SK-N-SH (cell line): Measurements from ENCODE around the gene VPS25. TPM values are rescaled to one million over a fixed set of nuclear protein-coding genes. Genes with fewer than 3 reads are reported as not detected.

Experiments used
- CTCF ChIA-PET: fragments of 300-600, 350-600 bp; formaldehyde crosslinking; extraction: SDS; loops from one replicate; lab custom pipeline; 2021; lab: Yijun Ruan, JAX
- POLR2A ChIA-PET: fragments of 350-600 bp; sonication (Branson Sonifier 250); formaldehyde crosslinking; extraction: SDS; loops from one replicate; lab custom pipeline; 2020; ENCODE audit warnings: antibody characterized with exemption, inconsistent platforms; lab: Yijun Ruan, JAX
- DNase-seq: peaks from one replicate; pipeline ENCODE4 v3.0.0; 2012
- H2AFZ ChIP-seq: fragments of 200-600 bp; sonication (generic); 2 replicates; pipeline ENCODE4 v1.8.1; 2016; ENCODE audit warnings: antibody characterized with exemption, mild to moderate bottlenecking, low read depth
- H3F3A ChIP-seq: fragments of 200-600 bp; sonication (generic); replicated peaks from 2 replicates; pipeline ENCODE3; 2016; ENCODE audit warnings: antibody characterized with exemption, mild to moderate bottlenecking; ENCODE audit not compliant: insufficient read depth
- H3K27ac ChIP-seq, 2 experiments: fragments of 200-500 bp in 1 of 2; fragments of 200-600 bp in 1 of 2; sonication (Bioruptor generic) in 1 of 2; sonication (generic), shearing (Covaris generic) in 1 of 2; 2 replicates each; pipeline versions ENCODE4 v1.5.1 to v1.6.1; 2014 to 2016; ENCODE audit warnings: low read depth in 2 of 2, inconsistent platforms in 1 of 2, low read length in 1 of 2, mild to moderate bottlenecking in 1 of 2, mixed read lengths in 1 of 2
- H3K27me3 ChIP-seq: fragments of 200-600 bp; sonication (generic), shearing (Covaris generic); 2 replicates; pipeline ENCODE4 v1.6.1; 2016; ENCODE audit warnings: mixed run types; ENCODE audit not compliant: insufficient read depth
- H3K36me3 ChIP-seq, 2 experiments: fragments of 200-500 bp in 1 of 2; fragments of 200-600 bp in 1 of 2; sonication (Bioruptor generic) in 1 of 2; sonication (generic) in 1 of 2; replicated peaks in 1 of 2; 2 replicates each; pipeline versions ENCODE3 to v1.5.1; 2014 to 2016; ENCODE audit warnings: low read length in 1 of 2, mild to moderate bottlenecking in 1 of 2; ENCODE audit not compliant: insufficient read depth in 2 of 2, control insufficient read depth in 1 of 2
- H3K4me1 ChIP-seq, 2 experiments: fragments of 200-500 bp in 1 of 2; fragments of 200-600 bp in 1 of 2; sonication (Bioruptor generic) in 1 of 2; sonication (generic), shearing (Covaris generic) in 1 of 2; 2 replicates each; pipeline versions ENCODE4 v1.5.1 to v1.6.1; 2014 to 2016; ENCODE audit warnings: low read depth in 1 of 2, low read length in 1 of 2, mixed run types in 1 of 2; ENCODE audit not compliant: insufficient read depth in 2 of 2, control insufficient read depth in 1 of 2
- H3K4me2 ChIP-seq: fragments of 200-600 bp; sonication (generic), shearing (Covaris generic); 2 replicates; pipeline ENCODE4 v1.6.1; 2017; ENCODE audit warnings: mixed run types
- H3K4me3 ChIP-seq, 2 experiments: fragments of 200-500 bp in 1 of 2; fragments of 200-600 bp in 1 of 2; sonication (Bioruptor generic) in 1 of 2; sonication (generic), shearing (Covaris generic) in 1 of 2; 2 replicates each; pipeline versions ENCODE4 v1.5.1 to v1.8.1; 2014 to 2016; ENCODE audit warnings: low read depth in 2 of 2, inconsistent platforms in 1 of 2, low read length in 1 of 2, mild to moderate bottlenecking in 1 of 2, mixed read lengths in 1 of 2, moderate library complexity in 1 of 2
- H3K79me2 ChIP-seq: fragments of 200-600 bp; sonication (generic); 2 replicates; pipeline ENCODE4 v1.8.1; 2017; ENCODE audit warnings: mild to moderate bottlenecking; ENCODE audit not compliant: insufficient read depth
- H3K9ac ChIP-seq: fragments of 200-600 bp; sonication (generic); 2 replicates; pipeline ENCODE4 v1.6.1; 2017; ENCODE audit warnings: mixed run types
- H3K9me2 ChIP-seq: fragments of 200-600 bp; sonication (generic); 2 replicates; pipeline ENCODE4 v1.6.1; 2017; ENCODE audit warnings: mixed run types
- H3K9me3 ChIP-seq: fragments of 200-600 bp; sonication (generic); 2 replicates; pipeline ENCODE4 v1.6.1; 2017; ENCODE audit warnings: mixed run types, mild to moderate bottlenecking, moderate library complexity
- H4K20me1 ChIP-seq: fragments of 200-600 bp; sonication (generic); 2 replicates; pipeline ENCODE4 v1.6.1; 2017; ENCODE audit warnings: mild to moderate bottlenecking, mixed run types; ENCODE audit not compliant: insufficient read depth
- CTCF ChIP-seq: fragments of 200-600 bp; sonication (generic); IDR thresholded peaks from 2 replicates; pipeline ENCODE4 v1.6.1; 2017; ENCODE audit warnings: antibody characterized with exemption, mild to moderate bottlenecking, moderate library complexity
- ELF1 ChIP-seq: IDR thresholded peaks from 2 replicates; pipeline ENCODE4 v1.4.0; 2012
- PBX3 ChIP-seq: IDR thresholded peaks from 2 replicates; pipeline ENCODE4; 2012
- RXRA ChIP-seq: IDR thresholded peaks from 2 replicates; pipeline ENCODE4 v1.4.0; 2012; ENCODE audit warnings: low read depth, mild to moderate bottlenecking, borderline replicate concordance
- SMC3 ChIP-seq: IDR thresholded peaks from 2 replicates; pipeline ENCODE4 v1.6.1; 2012; ENCODE audit warnings: low read depth, low read length, improper control_type of control experiment
- TAF1 ChIP-seq: IDR thresholded peaks from 2 replicates; pipeline ENCODE4 v1.6.1; 2012; ENCODE audit warnings: low read depth, mild to moderate bottlenecking, low read length, moderate library complexity, borderline replicate concordance
- USF1 ChIP-seq: IDR thresholded peaks from 2 replicates; pipeline ENCODE4 v1.4.0; 2012; ENCODE audit warnings: low read depth, borderline replicate concordance
- YY1 ChIP-seq: IDR thresholded peaks from 2 replicates; pipeline ENCODE4 v1.4.0; 2012; ENCODE audit warnings: low read depth, mild to moderate bottlenecking
- ZBTB33 ChIP-seq: IDR thresholded peaks from 2 replicates; pipeline ENCODE4 v1.4.0; 2012; ENCODE audit warnings: low read depth, borderline replicate concordance
- WGBS: methylation state at CpG from one replicate; pipeline ENCODE4 v1.1.6; 2017; ENCODE audit warnings: low lambda C conversion rate; 5-methylcytosine and 5-hydroxymethylcytosine counted together
- polyA plus RNA-seq, 3 experiments: library from polyadenylated mRNA; depleted of rRNA; stranded (reverse); fragments of >200 nt; gene quantifications; 2 replicates each; pipeline ENCODE4 v1.2.3, GENCODE V29; 2012
- TF ChIP-seq, protein P1 (sequence below): fragments of 150-350 bp; IDR thresholded peaks from 2 replicates; pipeline ENCODE4 v1.6.1; 2017; ENCODE audit warnings: antibody characterized with exemption, low read length, low read depth, borderline replicate concordance

The VPS25 gene
- polyA plus RNA-seq, 1 of the 3 experiments (the other 2 are of a cell fraction): 127 TPM

GRCh38 chr17:42795061-42795460 lies 21.8 kb downstream of the VPS25 start (continued):
- TF ChIP-seq ZBTB33: no peak

DNA sequence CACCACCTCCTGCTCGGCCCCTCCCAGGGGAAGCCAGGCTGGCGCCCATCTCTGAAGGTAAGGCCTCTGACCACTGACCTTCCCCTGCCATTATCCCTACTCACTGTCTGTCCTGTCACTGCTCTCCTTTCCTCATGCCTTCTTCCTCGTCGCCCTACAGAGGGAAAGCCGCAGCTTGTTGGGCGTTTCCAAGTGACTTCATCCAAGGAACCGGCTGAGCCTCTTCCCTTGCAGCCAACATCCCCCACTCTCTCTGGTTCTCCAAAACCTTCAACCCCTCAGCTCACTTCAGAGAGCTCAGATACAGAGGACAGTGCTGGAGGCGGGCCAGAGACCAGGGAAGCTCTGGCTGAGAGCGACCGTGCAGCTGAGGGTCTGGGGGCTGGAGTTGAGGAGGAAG lies 22.2 kb downstream of the VPS25 start:
- WGBS: 90% methylated on average over 10 of the region's 10 CpGs
- Histone ChIP-seq H3K9me3 (no peaks in the 10 kb centered on the region), H3K4me2 (no peak overlapping the region), H3K27me3 (no peaks in the 10 kb centered on the region), H3K4me1 (peaks cover 7 to 15% of the 10 kb centered on the region in 2 experiments; a peak in 1 of 4 replicates), H4K20me1 (no peaks in the 10 kb centered on the region), H3K79me2 (peaks cover 18% of the 10 kb centered on the region; the same call in 1 of the 2 replicates), H3K4me3 (no peak overlapping the region), H3K9me2 (no peaks in the 10 kb centered on the region), H3K9ac (no peak overlapping the region)
- ChIA-PET CTCF (interaction anchor here (1.3 kb wide), 1 partner anchor 25 kb away, joined by 5 read pairs; no protein-coding TSS in a partner anchor), POLR2A (no interaction called here)
- DNase-seq: no peak
- TF ChIP-seq RXRA (no peak), CTCF (no peak), PBX3 (no peak), ZBTB33 (no peak), SMC3 (no peak), TAF1 (no peak), YY1 (no peak), USF1 (no peak), ELF1 (no peak)
- TF ChIP-seq, protein P1, sequence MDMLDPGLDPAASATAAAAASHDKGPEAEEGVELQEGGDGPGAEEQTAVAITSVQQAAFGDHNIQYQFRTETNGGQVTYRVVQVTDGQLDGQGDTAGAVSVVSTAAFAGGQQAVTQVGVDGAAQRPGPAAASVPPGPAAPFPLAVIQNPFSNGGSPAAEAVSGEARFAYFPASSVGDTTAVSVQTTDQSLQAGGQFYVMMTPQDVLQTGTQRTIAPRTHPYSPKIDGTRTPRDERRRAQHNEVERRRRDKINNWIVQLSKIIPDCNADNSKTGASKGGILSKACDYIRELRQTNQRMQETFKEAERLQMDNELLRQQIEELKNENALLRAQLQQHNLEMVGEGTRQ: no peak
- TF ChIP-seq, all 33 proteins: peak for 0
- Histone ChIP-seq H3K36me3 (no peaks in the 10 kb centered on the region), H2AFZ (no peak overlapping the region), H3F3A (peaks cover 14% of the 10 kb centered on the region), H3K27ac (no peak overlapping the region)
